ENCODE results near the gene PPP1R18.

The PPP1R18 gene

DNA sequence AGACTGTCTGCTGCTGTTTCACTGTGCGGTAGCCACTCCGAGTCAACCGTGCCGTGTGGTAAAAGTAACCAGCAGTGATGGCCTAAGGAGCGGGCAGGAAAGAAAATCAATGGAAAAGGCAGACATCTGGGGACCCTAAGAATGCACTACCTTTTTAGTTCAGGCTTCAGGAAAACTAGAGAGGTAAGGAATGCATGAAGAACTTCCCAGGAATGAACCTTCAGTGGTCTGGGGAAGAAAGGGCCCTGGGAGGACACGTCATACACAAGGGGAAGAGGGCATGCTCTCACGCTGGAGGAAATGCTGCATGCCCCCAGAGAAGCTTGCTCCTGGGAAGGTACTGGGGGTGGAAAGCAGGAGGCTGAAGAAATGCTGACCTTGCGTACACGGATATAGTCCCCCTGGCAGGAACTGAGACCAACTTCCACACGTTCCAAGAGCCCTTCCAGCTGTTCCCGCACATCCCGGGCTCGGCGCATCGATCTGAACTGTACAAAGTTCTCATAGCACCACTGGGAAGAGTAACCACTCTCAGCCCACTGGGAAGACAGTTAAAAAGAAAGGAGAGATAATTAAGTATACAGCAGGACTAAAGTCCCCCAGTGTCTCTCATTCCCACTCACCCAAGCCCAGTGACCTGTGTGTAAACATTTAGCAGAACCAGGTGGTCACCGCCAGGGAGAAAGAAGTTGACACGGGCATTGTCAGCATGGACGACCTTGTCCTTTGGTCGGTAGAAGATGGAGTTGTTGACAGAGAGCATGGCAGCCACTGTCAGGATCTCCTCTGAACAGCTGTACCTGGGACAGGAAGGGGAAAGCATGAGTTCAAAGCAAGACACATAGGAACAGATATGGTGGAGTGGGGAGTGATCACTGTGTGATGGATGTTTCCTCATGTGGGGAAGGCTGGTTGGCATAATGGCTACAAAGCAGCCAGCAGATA lies 31.4 kb downstream of the PPP1R18 start:
- H3K4me3 ChIP-seq (ENCODE audit: low read depth, low read length) = no peak overlapping the region
- TF ChIP-seq, protein P1, sequence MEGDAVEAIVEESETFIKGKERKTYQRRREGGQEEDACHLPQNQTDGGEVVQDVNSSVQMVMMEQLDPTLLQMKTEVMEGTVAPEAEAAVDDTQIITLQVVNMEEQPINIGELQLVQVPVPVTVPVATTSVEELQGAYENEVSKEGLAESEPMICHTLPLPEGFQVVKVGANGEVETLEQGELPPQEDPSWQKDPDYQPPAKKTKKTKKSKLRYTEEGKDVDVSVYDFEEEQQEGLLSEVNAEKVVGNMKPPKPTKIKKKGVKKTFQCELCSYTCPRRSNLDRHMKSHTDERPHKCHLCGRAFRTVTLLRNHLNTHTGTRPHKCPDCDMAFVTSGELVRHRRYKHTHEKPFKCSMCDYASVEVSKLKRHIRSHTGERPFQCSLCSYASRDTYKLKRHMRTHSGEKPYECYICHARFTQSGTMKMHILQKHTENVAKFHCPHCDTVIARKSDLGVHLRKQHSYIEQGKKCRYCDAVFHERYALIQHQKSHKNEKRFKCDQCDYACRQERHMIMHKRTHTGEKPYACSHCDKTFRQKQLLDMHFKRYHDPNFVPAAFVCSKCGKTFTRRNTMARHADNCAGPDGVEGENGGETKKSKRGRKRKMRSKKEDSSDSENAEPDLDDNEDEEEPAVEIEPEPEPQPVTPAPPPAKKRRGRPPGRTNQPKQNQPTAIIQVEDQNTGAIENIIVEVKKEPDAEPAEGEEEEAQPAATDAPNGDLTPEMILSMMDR (IDR thresholded peaks at IDR 0.05; ENCODE audit: low read depth, low read length) = no peak
- TF ChIP-seq POLR2A (IDR thresholded peaks at IDR 0.05; ENCODE audit: extremely low read depth, insufficient read length) (no peak), MYC (IDR thresholded peaks at IDR 0.05; ENCODE audit: low read depth, low read length) (no peak)
- TF ChIP-seq, protein P2, sequence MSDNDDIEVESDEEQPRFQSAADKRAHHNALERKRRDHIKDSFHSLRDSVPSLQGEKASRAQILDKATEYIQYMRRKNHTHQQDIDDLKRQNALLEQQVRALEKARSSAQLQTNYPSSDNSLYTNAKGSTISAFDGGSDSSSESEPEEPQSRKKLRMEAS (IDR thresholded peaks at IDR 0.05; ENCODE audit: low read depth, low read length) = no peak
- no peak for DNase-seq (ENCODE audit: low read depth)

DNA sequence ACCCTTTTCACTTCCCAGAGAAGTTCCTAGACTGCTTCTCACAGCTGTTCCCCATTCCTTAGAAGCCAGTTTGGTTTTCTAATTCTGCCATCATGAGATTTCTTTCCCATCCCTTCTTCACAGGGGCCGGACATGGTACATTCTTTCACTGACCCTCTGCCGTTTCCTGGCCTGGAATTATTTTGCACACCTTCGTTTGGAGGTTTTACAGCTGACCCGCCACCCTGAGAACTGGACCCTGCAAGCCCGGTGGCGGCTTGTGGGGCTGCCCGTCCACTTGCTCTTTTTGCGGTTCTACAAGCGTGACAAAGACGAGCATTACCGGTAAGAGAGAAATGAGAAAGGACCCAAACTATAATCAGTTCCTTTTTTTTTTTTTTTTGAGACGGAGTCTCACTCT lies 35.3 kb downstream of the PPP1R18 start:
- DNase-seq (ENCODE audit: low read depth) = no peak
- H3K4me3 ChIP-seq (ENCODE audit: low read depth, low read length) = no peak overlapping the region
- no peak for TF ChIP-seq POLR2A (IDR thresholded peaks at IDR 0.05; ENCODE audit: extremely low read depth, insufficient read length)
- TF ChIP-seq, protein P1 (IDR thresholded peaks at IDR 0.05; ENCODE audit: low read depth, low read length) = no peak
- TF ChIP-seq, protein P2 (IDR thresholded peaks at IDR 0.05; ENCODE audit: low read depth, low read length) = no peak
- no peak for TF ChIP-seq MYC (IDR thresholded peaks at IDR 0.05; ENCODE audit: low read depth, low read length)

DNA sequence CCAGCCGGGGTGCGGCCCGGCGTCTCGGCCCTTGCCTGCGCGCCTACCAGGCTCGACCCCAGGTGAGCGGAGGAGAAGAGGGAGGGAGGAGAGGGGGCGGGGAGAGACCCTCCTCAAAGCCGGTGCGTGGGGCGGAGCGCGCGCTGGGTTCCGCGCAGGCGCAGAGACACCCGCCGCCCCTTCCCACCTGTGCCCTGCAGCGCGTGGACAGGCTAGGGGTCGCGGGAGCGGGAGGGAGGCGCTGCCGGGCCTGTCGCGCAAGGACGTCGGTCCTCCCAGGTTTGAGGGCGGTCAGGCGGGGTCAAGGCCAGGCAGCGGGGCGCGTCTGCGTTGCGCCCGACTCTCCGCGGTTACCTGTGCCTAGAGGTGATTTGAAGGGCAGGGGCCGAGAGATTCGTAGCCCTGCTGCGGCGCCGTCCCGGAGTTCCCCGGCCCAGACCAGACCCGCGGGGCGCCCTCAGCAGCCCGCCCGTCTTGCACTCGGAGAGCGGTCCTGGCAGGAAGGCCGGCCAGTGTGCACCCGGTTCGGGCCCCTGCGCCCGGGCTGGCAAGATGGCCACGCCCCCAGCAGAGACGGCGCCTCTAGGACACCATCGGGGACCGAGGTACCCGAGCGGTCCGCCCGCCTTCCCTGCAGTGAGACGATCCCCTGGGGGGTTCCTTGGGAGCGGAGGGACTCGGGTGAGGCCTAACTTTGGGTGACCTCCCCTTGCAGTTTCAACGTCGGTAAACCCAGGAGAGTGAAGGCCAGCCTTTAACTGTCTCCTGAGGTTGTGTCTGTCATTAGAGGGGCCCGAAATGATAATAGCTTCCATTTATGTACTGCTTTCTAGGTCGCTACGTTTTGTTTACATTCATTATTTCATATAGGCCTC lies 39.0 kb downstream of the PPP1R18 start:
- peak overlapping the region; percentile 78 for H3K4me3 ChIP-seq (ENCODE audit: low read depth, low read length)
- TF ChIP-seq, protein P1 (IDR thresholded peaks at IDR 0.05; ENCODE audit: low read depth, low read length) = no peak
- TF ChIP-seq, protein P2 (IDR thresholded peaks at IDR 0.05; ENCODE audit: low read depth, low read length) = peak; percentile 38; the same call in 1 of the 2 replicates
- peak; percentile 34 for TF ChIP-seq MYC (IDR thresholded peaks at IDR 0.05; ENCODE audit: low read depth, low read length)
- peak; percentile 70 for TF ChIP-seq POLR2A (IDR thresholded peaks at IDR 0.05; ENCODE audit: extremely low read depth, insufficient read length)

DNA sequence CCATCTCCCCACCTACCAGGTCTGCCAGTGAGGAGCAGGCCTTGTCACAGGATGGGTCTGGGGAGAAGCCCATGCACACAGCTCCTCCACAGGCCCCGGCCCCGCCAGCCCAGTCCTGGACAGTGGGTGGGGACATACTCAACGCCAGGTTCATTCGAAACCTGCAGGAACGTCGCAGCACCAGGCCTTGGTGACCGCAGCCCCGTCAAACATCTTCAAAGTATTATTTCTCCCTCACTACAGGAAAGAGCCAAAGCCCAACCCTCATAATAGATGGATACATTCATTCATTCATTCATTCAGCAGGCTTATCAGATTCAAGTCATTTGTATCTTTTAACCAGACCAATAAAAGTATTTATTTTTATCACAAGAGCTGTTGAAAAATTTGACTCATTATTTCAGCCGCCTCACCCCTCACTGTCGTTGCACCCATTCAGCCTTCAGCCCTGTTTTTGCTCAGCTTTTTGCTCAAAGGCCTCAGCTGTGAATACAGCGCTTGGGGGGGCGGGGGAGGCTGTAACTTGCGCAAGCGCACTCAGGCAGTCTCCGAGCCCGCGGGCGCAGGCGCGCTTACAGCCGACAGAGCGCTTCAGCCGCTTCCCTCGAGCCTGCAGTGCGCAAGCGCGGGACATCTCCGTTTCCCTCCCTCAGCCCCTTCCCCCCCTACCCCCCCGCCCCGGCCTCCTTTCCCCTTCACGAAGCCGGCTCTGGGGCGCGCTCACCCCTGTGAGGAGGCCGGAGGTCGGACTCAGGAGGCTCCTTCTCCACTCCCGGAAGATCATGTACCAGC lies 39.8 kb downstream of the PPP1R18 start, which contains the start of gene C6orf136:
Gene C6orf136, plus strand, starts transcription at position 684 of the 792 bp plus-strand sequence. Its CDS starts 99 bp downstream, at position 783.
- TF ChIP-seq MYC (IDR thresholded peaks at IDR 0.05; ENCODE audit: low read depth, low read length) (no peak), POLR2A (IDR thresholded peaks at IDR 0.05; ENCODE audit: extremely low read depth, insufficient read length) (no peak)
- TF ChIP-seq, protein P2 (IDR thresholded peaks at IDR 0.05; ENCODE audit: low read depth, low read length) = peak; percentile 29; the same call in 1 of the 2 replicates
- TF ChIP-seq, protein P1 (IDR thresholded peaks at IDR 0.05; ENCODE audit: low read depth, low read length) = no peak
- peak within 1 kb of the TSS; percentile 78 for H3K4me3 ChIP-seq (ENCODE audit: low read depth, low read length)
- peak; percentile 96 for DNase-seq (ENCODE audit: low read depth)

More for the DNA sequence above, 39.0 kb downstream of the PPP1R18 start:
- DNase-seq (ENCODE audit: low read depth) = peak; percentile 92

DNA sequence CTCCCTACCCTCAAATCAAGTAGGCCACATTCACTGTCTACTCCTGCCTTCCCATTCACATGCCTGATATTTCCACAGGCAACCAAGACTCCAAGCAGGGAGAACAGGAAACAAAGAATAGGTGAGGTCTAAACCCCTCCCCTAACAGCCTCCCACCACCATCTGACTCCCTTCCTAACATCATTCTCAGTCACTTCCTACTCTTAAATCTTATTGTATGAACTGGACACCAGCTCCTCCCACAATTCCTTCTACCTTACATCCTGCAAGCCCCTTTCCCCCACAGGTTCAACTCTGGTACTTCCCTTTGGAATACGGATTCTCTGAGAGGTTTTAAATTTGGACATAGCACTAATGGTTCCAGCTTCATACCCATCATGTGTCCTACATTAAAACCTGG lies 40.5 kb downstream of the PPP1R18 start:
- no peak for TF ChIP-seq POLR2A (IDR thresholded peaks at IDR 0.05; ENCODE audit: extremely low read depth, insufficient read length)
- TF ChIP-seq, protein P2 (IDR thresholded peaks at IDR 0.05; ENCODE audit: low read depth, low read length) = no peak
- no peak for TF ChIP-seq MYC (IDR thresholded peaks at IDR 0.05; ENCODE audit: low read depth, low read length)
- TF ChIP-seq, protein P1 (IDR thresholded peaks at IDR 0.05; ENCODE audit: low read depth, low read length) = no peak
- DNase-seq (ENCODE audit: low read depth) = no peak
- H3K4me3 ChIP-seq (ENCODE audit: low read depth, low read length) = peak overlapping the region; percentile 60

All from NB4 (cell line).